Endothelial cell of umbilical vein (primary cell): Measurements from ENCODE around the gene H3-3A.

Experiments
- MYC ChIP-seq: IDR thresholded peaks from one replicate; pipeline ENCODE4 v1.6.1; 2011; ENCODE audit warnings: mild to moderate bottlenecking, low read depth, low read length
- POLR2A ChIP-seq: IDR thresholded peaks from 2 replicates; pipeline ENCODE4 v1.6.1; 2012; ENCODE audit warnings: low read depth, mild to moderate bottlenecking, control low read depth, low read length
- POLR2AphosphoS5 ChIP-seq: IDR thresholded peaks from 2 replicates; pipeline ENCODE4 v1.6.1; 2012; ENCODE audit warnings: low read depth, mild to moderate bottlenecking, control low read depth, low read length, moderate library complexity; ENCODE audit not compliant: insufficient read depth
- TF ChIP-seq, protein P1 (sequence below), 2 donors: IDR thresholded peaks; 1 replicate in 1 of 2; 2 replicates in 1 of 2; pipeline ENCODE4 v1.5.1; 2011; ENCODE audit warnings: low read length in 2 of 2, mild to moderate bottlenecking in 2 of 2, moderate library complexity in 2 of 2, control low read depth in 1 of 2, inconsistent platforms in 1 of 2, low read depth in 1 of 2; ENCODE audit not compliant: insufficient read depth in 1 of 2; ENCODE audit errors: extremely low read depth in 1 of 2

DNA sequence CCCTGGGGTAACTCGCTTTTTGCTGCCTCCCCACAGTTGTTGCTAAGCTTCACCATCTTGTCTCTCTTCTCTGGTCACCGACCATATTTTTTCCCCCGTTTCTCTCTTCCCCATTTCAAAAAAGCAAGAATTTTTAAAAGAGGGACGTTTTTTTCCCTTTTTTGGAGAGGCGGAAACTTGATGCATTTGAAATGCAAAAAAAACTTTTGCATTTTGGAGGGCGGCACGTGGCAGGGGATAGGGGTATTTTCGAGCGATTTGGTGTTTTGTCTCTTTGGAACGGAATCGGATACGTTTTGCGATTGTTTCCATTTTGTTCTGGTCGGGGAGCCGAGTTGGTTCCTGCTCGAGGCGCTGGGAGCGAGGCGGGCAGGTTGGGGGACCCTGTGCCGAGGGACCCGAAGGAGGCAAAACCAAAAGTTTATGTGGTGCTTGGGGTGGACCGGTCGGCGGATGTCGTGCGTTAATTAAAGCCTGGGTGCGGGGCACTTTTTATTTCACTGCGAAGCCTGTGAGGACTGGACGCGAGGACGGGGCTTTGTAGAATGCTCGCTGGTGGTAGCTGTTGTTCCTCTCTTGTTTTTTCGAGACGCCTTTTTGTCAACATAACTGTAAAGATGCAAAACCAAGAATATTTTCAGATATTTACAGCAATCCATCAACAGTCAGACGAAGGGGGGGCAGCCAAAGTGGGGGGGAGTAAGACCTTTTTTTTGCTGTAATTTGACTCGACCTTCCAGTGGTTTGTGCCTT, 884 bp downstream of the H3-3A start:
- TF ChIP-seq POLR2AphosphoS5: no peak
- TF ChIP-seq, protein P1, sequence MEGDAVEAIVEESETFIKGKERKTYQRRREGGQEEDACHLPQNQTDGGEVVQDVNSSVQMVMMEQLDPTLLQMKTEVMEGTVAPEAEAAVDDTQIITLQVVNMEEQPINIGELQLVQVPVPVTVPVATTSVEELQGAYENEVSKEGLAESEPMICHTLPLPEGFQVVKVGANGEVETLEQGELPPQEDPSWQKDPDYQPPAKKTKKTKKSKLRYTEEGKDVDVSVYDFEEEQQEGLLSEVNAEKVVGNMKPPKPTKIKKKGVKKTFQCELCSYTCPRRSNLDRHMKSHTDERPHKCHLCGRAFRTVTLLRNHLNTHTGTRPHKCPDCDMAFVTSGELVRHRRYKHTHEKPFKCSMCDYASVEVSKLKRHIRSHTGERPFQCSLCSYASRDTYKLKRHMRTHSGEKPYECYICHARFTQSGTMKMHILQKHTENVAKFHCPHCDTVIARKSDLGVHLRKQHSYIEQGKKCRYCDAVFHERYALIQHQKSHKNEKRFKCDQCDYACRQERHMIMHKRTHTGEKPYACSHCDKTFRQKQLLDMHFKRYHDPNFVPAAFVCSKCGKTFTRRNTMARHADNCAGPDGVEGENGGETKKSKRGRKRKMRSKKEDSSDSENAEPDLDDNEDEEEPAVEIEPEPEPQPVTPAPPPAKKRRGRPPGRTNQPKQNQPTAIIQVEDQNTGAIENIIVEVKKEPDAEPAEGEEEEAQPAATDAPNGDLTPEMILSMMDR (IDR thresholded peaks at IDR 0.05; ENCODE audit: extremely low read depth in 1 of 2, insufficient read depth in 1 of 2, low read depth in 1 of 2, low read length in 2 of 2): no peak
- no peak for TF ChIP-seq POLR2A
- TF ChIP-seq MYC: no peak
